HCT116 (cell line): Measurements from ENCODE around the gene CORO7. TPM values are rescaled to one million over a fixed set of nuclear protein-coding genes. Genes with fewer than 3 reads are reported as not detected.

ENCODE experiments used
- ATAC-seq: fragments of 200-7000 bp; cut with Tn5 transposase; 2 replicates; pipeline ENCODE4 v1.9.1; 2020; ENCODE audit warnings: mild to moderate bottlenecking, moderate library complexity
- BruUV-seq: library from RNA; stranded (reverse); fragments of 400-500 nt; replicated peaks from 2 replicates; lab custom pipeline; 2021; lab: Mats Ljungman, UMichigan
- CTCF ChIA-PET: fragments of 300-600 bp; sonication (Branson Sonifier 250); formaldehyde crosslinking; loops from one replicate; lab custom pipeline; 2021; ENCODE audit warnings: antibody characterized with exemption; lab: Charles Lee
- POLR2A ChIA-PET: fragments of 300-600, 350-600 bp; sonication (Branson Sonifier 250); formaldehyde crosslinking; loops from one replicate; lab custom pipeline; 2021; ENCODE audit warnings: antibody characterized with exemption; lab: Charles Lee
- RAD21 ChIA-PET, 2 experiments: fragments of 300-600 bp; sonication (Branson Sonifier 250); formaldehyde crosslinking; loops; one replicate each; lab custom pipeline; 2023; ENCODE audit warnings: low total read pairs in 2 of 2; ENCODE audit not compliant: uncharacterized antibody in 2 of 2, unreplicated experiment in 2 of 2, low non-redundant PET in 1 of 2; lab: Charles Lee
- DNase-seq: peaks from one replicate; pipeline ENCODE4 v3.0.0-alpha.2; 2010; ENCODE audit warnings: low read depth, low spot score
- H2AFZ ChIP-seq: fragments of 200-600 bp; shearing (Covaris generic), sonication (generic); 2 replicates; pipeline ENCODE4 v1.6.1; 2017; ENCODE audit warnings: low read depth, mixed run types, mixed read lengths, antibody characterized with exemption, low read length; ENCODE audit not compliant: poor library complexity, severe bottlenecking
- H3K27ac ChIP-seq: 2 replicates; pipeline ENCODE4 v1.5.1; 2012; ENCODE audit warnings: low read depth, low read length
- H3K27me3 ChIP-seq: fragments of 200-600 bp; sonication (generic); 2 replicates; pipeline ENCODE4 v1.6.1; 2016; ENCODE audit warnings: mixed run types, low read length, mixed read lengths; ENCODE audit not compliant: insufficient read depth
- H3K36me3 ChIP-seq, 2 experiments: fragments of 200-500 bp in 1 of 2; fragments of 200-600 bp in 1 of 2; sonication (Bioruptor generic) in 1 of 2; sonication (generic) in 1 of 2; 2 replicates each; pipeline versions ENCODE4 v1.5.1 to v1.6.1; 2014 to 2016; ENCODE audit warnings: low read length in 2 of 2, inconsistent platforms in 1 of 2, mixed read lengths in 1 of 2, mixed run types in 1 of 2; ENCODE audit not compliant: insufficient read depth in 2 of 2, control insufficient read depth in 1 of 2
- H3K4me1 ChIP-seq, 2 experiments: fragments of 200-600 bp in 1 of 2; sonication (generic) in 1 of 2; 2 replicates each; pipeline versions ENCODE4 v1.5.1 to v1.6.1; 2012 to 2017; ENCODE audit warnings: low read length in 2 of 2, inconsistent platforms in 1 of 2, mild to moderate bottlenecking in 1 of 2, mixed read lengths in 1 of 2, mixed run types in 1 of 2, moderate library complexity in 1 of 2; ENCODE audit not compliant: insufficient read depth in 2 of 2, control insufficient read depth in 1 of 2
- H3K4me2 ChIP-seq: fragments of 200-600 bp; sonication (generic); 2 replicates; pipeline ENCODE4 v1.6.1; 2017; ENCODE audit warnings: mixed run types, low read length, mixed read lengths
- H3K4me3 ChIP-seq, 2 experiments: fragments of 200-600 bp in 1 of 2; sonication (generic) in 1 of 2; replicated peaks in 1 of 2; 2 replicates each; pipeline ENCODE4 v1.5.1; 2011 to 2016; ENCODE audit warnings: low read length in 2 of 2, control low read depth in 1 of 2, low read depth in 1 of 2, mild to moderate bottlenecking in 1 of 2, mixed read lengths in 1 of 2, mixed run types in 1 of 2
- H3K79me2 ChIP-seq: fragments of 200-600 bp; sonication (generic); 2 replicates; pipeline ENCODE4 v1.6.1; 2017; ENCODE audit warnings: mild to moderate bottlenecking, mixed run types, low read length, moderate library complexity, mixed read lengths; ENCODE audit not compliant: insufficient read depth
- H3K9ac ChIP-seq: fragments of 200-600 bp; sonication (generic); 2 replicates; pipeline ENCODE4 v1.6.1; 2016; ENCODE audit warnings: low read length, mixed read lengths
- H3K9me2 ChIP-seq: fragments of 200-600 bp; sonication (generic), shearing (Covaris generic); 2 replicates; pipeline ENCODE4 v1.6.1; 2017; ENCODE audit warnings: mixed run types, mild to moderate bottlenecking, moderate library complexity; ENCODE audit not compliant: insufficient read depth
- H3K9me3 ChIP-seq, 2 experiments: fragments of 200-500 bp in 1 of 2; fragments of 200-600 bp in 1 of 2; sonication (Bioruptor generic) in 1 of 2; sonication (generic) in 1 of 2; 2 replicates each; pipeline ENCODE4 v1.6.1; 2014 to 2017; ENCODE audit warnings: low read length in 2 of 2, mixed read lengths in 2 of 2, inconsistent platforms in 1 of 2, low read depth in 1 of 2, mild to moderate bottlenecking in 1 of 2, mixed run types in 1 of 2, moderate library complexity in 1 of 2; ENCODE audit not compliant: control insufficient read depth in 1 of 2, insufficient read depth in 1 of 2
- H4K20me1 ChIP-seq: fragments of 200-600 bp; sonication (generic), shearing (Covaris generic); 2 replicates; pipeline ENCODE4 v1.6.1; 2017; ENCODE audit warnings: mixed run types, mild to moderate bottlenecking, moderate library complexity; ENCODE audit not compliant: insufficient read depth
- ATF3 ChIP-seq: IDR thresholded peaks from 2 replicates; pipeline ENCODE4 v1.6.1; 2012
- CTCF ChIP-seq, 3 experiments: fragments of 200-600 bp in 1 of 3; sonication (generic) in 1 of 3; IDR thresholded peaks in 2 of 3; conservative IDR thresholded peaks in 1 of 3; 2 replicates each; pipeline ENCODE4 v1.5.1; 2012 to 2017; ENCODE audit warnings: low read depth in 2 of 3, low read length in 2 of 3, antibody characterized with exemption in 1 of 3, borderline replicate concordance in 1 of 3, control low read depth in 1 of 3, mild to moderate bottlenecking in 1 of 3, mixed read lengths in 1 of 3, mixed run types in 1 of 3, moderate library complexity in 1 of 3; ENCODE audit not compliant: insufficient read depth in 1 of 3
- ELF1 ChIP-seq: IDR thresholded peaks from 2 replicates; pipeline ENCODE4 v1.6.1; 2012; ENCODE audit warnings: low read depth, borderline replicate concordance
- FOSL1 ChIP-seq: IDR thresholded peaks from 2 replicates; pipeline ENCODE4 v1.6.1; 2012; ENCODE audit warnings: low read depth
- JUND ChIP-seq: IDR thresholded peaks from 2 replicates; pipeline ENCODE4 v1.6.1; 2012
- MAX ChIP-seq: IDR thresholded peaks from 2 replicates; pipeline ENCODE4 v1.6.1; 2012
- POLR2AphosphoS5 ChIP-seq: IDR thresholded peaks from 2 replicates; pipeline ENCODE4 v1.6.1; 2011; ENCODE audit warnings: mild to moderate bottlenecking, low read depth, low read length, moderate library complexity
- RAD21 ChIP-seq: IDR thresholded peaks from 2 replicates; pipeline ENCODE4 v1.6.1; 2012; ENCODE audit warnings: low read depth, mild to moderate bottlenecking
- SIN3A ChIP-seq: IDR thresholded peaks from 2 replicates; pipeline ENCODE4 v1.6.1; 2012; ENCODE audit warnings: low read depth
- ZBTB33 ChIP-seq: IDR thresholded peaks from 2 replicates; pipeline ENCODE4 v1.6.1; 2011; ENCODE audit warnings: mild to moderate bottlenecking, low read length, moderate library complexity; ENCODE audit not compliant: insufficient replicate concordance; ENCODE audit errors: extremely low read depth
- ZNF274 ChIP-seq: fragments of 200-500 bp; sonication (Bioruptor generic); IDR thresholded peaks from 2 replicates; pipeline ENCODE4 v1.6.1; 2014; ENCODE audit warnings: mild to moderate bottlenecking, low read depth, low read length, inconsistent platforms
- intact Hi-C: fragments of 100-400 bp; cut with micrococcal nuclease; formaldehyde crosslinking; loops from 2 replicates; pipeline ENCODE4 v1.10.0; 2022
- total RNA-seq: library from RNA; stranded (reverse); gene quantifications from one replicate; pipeline ENCODE4 v1.2.1, GENCODE V29; 2021; ENCODE audit not compliant: unreplicated experiment

Gene CORO7
- total RNA-seq, 1 experiment from 2014 or later: 21.3 TPM

GRCh38 chr16:4337540-4338088 lies 78.8 kb downstream of the CORO7 start:
- Histone ChIP-seq H3K9me3 (no peaks in the 10 kb centered on the region), H3K36me3 (peaks cover 7 to 30% of the 10 kb centered on the region in 2 experiments; a peak in 2 of 4 replicates), H3K4me3 (no peak overlapping the region), H3K27me3 (no peaks in the 10 kb centered on the region), H3K9ac (no peak overlapping the region), H3K4me1 (no peaks in the 10 kb centered on the region)
- BruUV-seq: no TSS peak
- CTCF ChIA-PET: interaction anchor here (1.2 kb wide), 1 partner anchor 77 kb away, joined by 3 read pairs; no protein-coding TSS in a partner anchor
- TF ChIP-seq POLR2AphosphoS5: peak; percentile 34; the same call in 1 of the 2 replicates
- TF ChIP-seq FOSL1: no peak
- no peak for TF ChIP-seq JUND
- TF ChIP-seq ATF3: no peak
- TF ChIP-seq, all 23 proteins: peak for 1
- Histone ChIP-seq H2AFZ (no peak overlapping the region), H3K4me2 (no peak overlapping the region), H3K79me2 (peaks cover 35% of the 10 kb centered on the region), H4K20me1 (no peaks in the 10 kb centered on the region), H3K27ac (no peak overlapping the region; the same call in 1 of the 2 replicates), H3K9me2 (no peaks in the 10 kb centered on the region)
- ATAC-seq (peak; percentile 12), DNase-seq (no peak)
- ChIA-PET POLR2A (no interaction called here), RAD21 (no interaction called here)
- intact Hi-C loops: no loop called here

GRCh38 chr16:4336701-4337539 lies 79.5 kb downstream of the CORO7 start:
- no peak overlapping the region for H3K4me3 ChIP-seq
- H3K4me1 ChIP-seq: no peaks in the 10 kb centered on the region
- peaks cover 7 to 30% of the 10 kb centered on the region in 2 experiments; a peak in 2 of 4 replicates for H3K36me3 ChIP-seq
- TF ChIP-seq CTCF (IDR thresholded peaks at IDR 0.05 in 2 of 3, conservative IDR thresholded peaks at IDR 0.05 in 1 of 3; ENCODE audit: borderline replicate concordance in 1 of 3, insufficient read depth in 1 of 3, low read depth in 2 of 3, low read length in 2 of 3): no peak
- TF ChIP-seq ATF3: no peak
- no peak for TF ChIP-seq SIN3A
- no peak for TF ChIP-seq ZBTB33
- TF ChIP-seq MAX: no peak
- TF ChIP-seq ZNF274: no peak
- no peak for TF ChIP-seq ELF1
- no peak for TF ChIP-seq RAD21
- TF ChIP-seq, all 23 proteins: peak for 0
- no TSS peak for BruUV-seq
- Histone ChIP-seq H3K27ac (no peak overlapping the region), H3K4me2 (no peak overlapping the region), H4K20me1 (no peaks in the 10 kb centered on the region), H3K9ac (no peak overlapping the region), H2AFZ (no peak overlapping the region), H3K27me3 (no peaks in the 10 kb centered on the region), H3K9me3 (no peaks in the 10 kb centered on the region), H3K9me2 (no peaks in the 10 kb centered on the region), H3K79me2 (peaks cover 35% of the 10 kb centered on the region)
- ChIA-PET CTCF (interaction anchor here (1.0 to 1.2 kb wide), 2 partner anchors 77 to 83 kb away, joined by 3 read pairs; no protein-coding TSS in a partner anchor), RAD21 (no interaction called here), POLR2A (no interaction called here)
- no peak for DNase-seq
- ATAC-seq: no peak; the same call in 1 of the 2 replicates
- intact Hi-C loops: no loop called here
